A549 treated with CORT108297 at 1 μM for 4 hours (cell line): ENCODE data around the gene NKX1-2. TPM values are rescaled to one million over a fixed set of nuclear protein-coding genes. Genes with fewer than 3 reads are reported as not detected.

Experiments used
- total RNA-seq: library from RNA; stranded (reverse); fragments of 200-300 nt; extraction: Qiagen RNA extraction; gene quantifications from 5 replicates; pipeline ENCODE4 v1.2.3, GENCODE V29; 2022

NKX1-2 gene
- 0.02 to 0.10 TPM in 2 of 5 replicates, not detected in the others for total RNA-seq

GRCh38 chr10:124450012-124450782 lies at the start of gene NKX1-2:
Gene NKX1-2, minus strand, starts transcription at chr10:124450035. Its CDS starts 92 bp downstream, at chr10:124449943.

DNA sequence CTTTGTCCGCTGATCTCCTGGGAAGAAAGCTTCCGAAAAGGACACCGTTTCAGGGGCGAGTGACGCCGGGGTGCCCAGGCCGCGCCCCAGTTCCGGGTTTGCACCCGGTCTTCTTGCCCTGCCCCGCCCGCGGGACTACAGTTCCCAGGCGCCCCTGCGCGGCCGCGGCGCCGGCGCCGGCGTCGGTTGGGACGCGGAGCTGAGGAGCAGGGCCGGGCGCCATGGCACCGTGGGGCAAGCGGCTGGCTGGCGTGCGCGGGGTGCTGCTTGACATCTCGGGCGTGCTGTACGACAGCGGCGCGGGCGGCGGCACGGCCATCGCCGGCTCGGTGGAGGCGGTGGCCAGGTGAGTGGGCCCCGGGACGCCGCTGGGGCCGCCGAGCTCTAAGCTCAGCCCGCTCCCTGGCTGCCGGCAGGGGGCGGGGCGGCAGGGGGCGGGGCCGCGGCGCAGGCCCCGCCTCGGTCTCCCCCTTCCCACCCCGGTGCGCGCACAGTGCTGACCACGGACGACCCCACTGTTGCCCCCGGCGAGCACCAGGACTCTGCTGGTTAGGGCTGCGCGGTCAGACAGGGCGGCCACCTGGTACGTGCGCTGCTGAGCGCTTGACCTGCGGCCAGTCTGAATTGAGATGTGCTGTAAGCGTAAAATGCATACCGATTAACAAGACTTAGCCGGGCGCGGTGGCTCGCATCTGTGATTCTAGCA lies 12.0 kb upstream of the NKX1-2 start, which contains the start of gene LHPP:
TSS of gene LHPP (plus strand) at position 182 of the 706 bp plus-strand sequence. CDS start at position 222, 40 bp downstream.

DNA sequence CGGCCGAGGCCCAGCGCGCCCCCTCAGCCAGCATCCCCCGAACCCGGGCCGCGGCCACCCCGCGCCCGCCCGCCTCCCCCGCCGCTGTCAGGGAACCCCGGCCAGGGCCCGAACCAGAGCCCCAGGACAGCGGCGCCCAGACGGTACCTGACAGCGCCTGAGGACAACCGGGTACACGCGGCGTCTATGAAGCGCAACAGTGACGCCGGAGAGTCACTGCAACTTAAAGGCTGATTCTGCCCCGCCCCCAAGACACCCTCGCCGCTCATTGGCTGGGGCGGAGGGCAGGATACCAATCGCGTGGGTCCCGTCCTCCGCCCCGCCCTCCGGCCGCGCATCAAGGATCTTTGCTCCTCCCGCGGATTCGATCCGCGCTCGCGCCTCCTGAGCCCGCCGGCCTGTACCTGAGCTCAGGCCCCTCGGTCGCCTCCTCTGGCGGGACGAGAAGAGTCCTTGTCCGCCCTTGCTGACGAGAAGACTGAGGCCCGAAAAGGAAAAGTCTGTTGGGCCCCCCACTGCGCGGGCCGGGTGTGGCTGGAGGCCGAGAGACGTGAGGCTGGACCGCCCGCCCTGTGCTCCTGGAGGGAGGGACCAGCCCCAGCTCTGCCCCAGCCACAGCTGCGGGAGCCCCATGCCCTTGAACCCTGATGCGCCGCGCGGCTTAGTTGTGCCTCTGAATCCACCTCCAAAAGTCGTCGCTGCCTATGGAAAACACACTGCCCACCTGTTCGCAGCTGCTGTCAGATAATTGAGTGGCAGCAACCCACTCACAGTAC lies 30.9 kb downstream of the NKX1-2 start, which contains the start of gene OAT:
TSS of gene OAT (minus strand) at position 198 of the 776 bp plus-strand sequence. CDS start 6,752 bp downstream, outside the sequence.

Other genes with a start within 250 kb of the NKX1-2 start
- gene OAT, start 31.1 kb downstream of the NKX1-2 start, total RNA-seq = 61.0 to 94.4 TPM (median 69.4 TPM) in 5 replicates
- gene LHPP, start 11.8 kb upstream of the NKX1-2 start, total RNA-seq = 10.6 to 13.5 TPM (median 11.6 TPM) in 5 replicates